HEK293 (cell line): ENCODE results near the gene APBB2.

Experiments
- CTCF ChIA-PET: fragments of 350-600 bp; formaldehyde crosslinking; extraction: SDS; loops from one replicate; lab custom pipeline; 2021; ENCODE audit warnings: antibody characterized with exemption; lab: Yijun Ruan, JAX
- POLR2A ChIA-PET: fragments of 300-600 bp; formaldehyde crosslinking; extraction: SDS; loops from one replicate; lab custom pipeline; 2020; ENCODE audit warnings: antibody characterized with exemption, inconsistent platforms; lab: Yijun Ruan, JAX
- H3K27ac ChIP-seq: fragments of 200-500 bp; sonication (Bioruptor generic); 2 replicates; pipeline ENCODE4 v1.5.1; 2014; ENCODE audit warnings: low read depth, low read length, control low read depth, inconsistent platforms; ENCODE audit errors: extremely low read depth
- H3K36me3 ChIP-seq, 2 experiments: fragments of 200-500 bp in 1 of 2; sonication (Bioruptor generic) in 1 of 2; 1 replicate in 1 of 2; 2 replicates in 1 of 2; pipeline ENCODE4 v1.5.1; 2014 to 2017; ENCODE audit warnings: inconsistent platforms in 2 of 2, low read length in 2 of 2; ENCODE audit not compliant: control insufficient read depth in 2 of 2, insufficient read depth in 1 of 2
- H3K4me1 ChIP-seq: fragments of 200-500 bp; sonication (Bioruptor generic); 2 replicates; pipeline ENCODE4 v1.5.1; 2014; ENCODE audit warnings: mild to moderate bottlenecking, low read length, inconsistent platforms; ENCODE audit not compliant: control insufficient read depth, insufficient read depth
- H3K4me3 ChIP-seq: 2 replicates; pipeline ENCODE4 v1.5.1; 2011; ENCODE audit warnings: low read depth, mild to moderate bottlenecking, control low read depth, low read length, moderate library complexity
- H3K9me3 ChIP-seq: fragments of 200-500 bp; sonication (Bioruptor generic); 2 replicates; pipeline ENCODE4 v1.5.1; 2014; ENCODE audit warnings: low read depth, low read length, inconsistent platforms; ENCODE audit not compliant: control insufficient read depth, insufficient read depth
- BCL11B ChIP-seq: fragments of 450-650 bp; formaldehyde crosslinking; IDR thresholded peaks from 2 replicates; pipeline ENCODE4 v1.5.1; 2016; ENCODE audit warnings: low read depth, missing biosample characterization, missing genetic modification characterization
- EGR2 ChIP-seq: fragments of 450-650 bp; formaldehyde crosslinking; IDR thresholded peaks from 2 replicates; pipeline ENCODE4 v1.5.1; 2016; ENCODE audit warnings: low read depth, missing biosample characterization, missing genetic modification characterization
- FEZF1 ChIP-seq: fragments of 450-650 bp; formaldehyde crosslinking; IDR thresholded peaks from 2 replicates; pipeline ENCODE4 v1.5.1; 2016; ENCODE audit warnings: missing biosample characterization, missing genetic modification characterization
- GFI1B ChIP-seq: fragments of 450-650 bp; formaldehyde crosslinking; IDR thresholded peaks from 2 replicates; pipeline ENCODE4 v1.5.1; 2016; ENCODE audit warnings: missing biosample characterization, missing genetic modification characterization
- GLIS1 ChIP-seq: fragments of 450-650 bp; formaldehyde crosslinking; IDR thresholded peaks from 2 replicates; pipeline ENCODE4 v1.5.1; 2016; ENCODE audit warnings: missing biosample characterization, missing genetic modification characterization
- GLIS2 ChIP-seq: fragments of 450-650 bp; formaldehyde crosslinking; IDR thresholded peaks from 2 replicates; pipeline ENCODE4 v1.5.1; 2016; ENCODE audit warnings: missing biosample characterization, missing genetic modification characterization
- KLF8 ChIP-seq: fragments of 450-650 bp; formaldehyde crosslinking; IDR thresholded peaks from 2 replicates; pipeline ENCODE4 v1.5.1; 2016; ENCODE audit warnings: missing biosample characterization, missing genetic modification characterization
- OSR2 ChIP-seq: fragments of 450-650 bp; formaldehyde crosslinking; IDR thresholded peaks from 2 replicates; pipeline ENCODE4 v1.5.1; 2016; ENCODE audit warnings: missing biosample characterization, missing genetic modification characterization
- SP2 ChIP-seq: fragments of 450-650 bp; formaldehyde crosslinking; IDR thresholded peaks from 2 replicates; pipeline ENCODE4 v1.5.1; 2016; ENCODE audit warnings: missing biosample characterization, missing genetic modification characterization
- ZBTB1 ChIP-seq: fragments of 450-650 bp; formaldehyde crosslinking; IDR thresholded peaks from 2 replicates; pipeline ENCODE4 v1.5.1; 2016; ENCODE audit warnings: missing biosample characterization, missing genetic modification characterization
- ZBTB20 ChIP-seq: fragments of 450-650 bp; formaldehyde crosslinking; IDR thresholded peaks from 2 replicates; pipeline ENCODE4 v1.5.1; 2016; ENCODE audit warnings: missing biosample characterization, missing genetic modification characterization
- ZEB2 ChIP-seq: fragments of 450-650 bp; formaldehyde crosslinking; IDR thresholded peaks from 2 replicates; pipeline ENCODE4 v1.5.1; 2016; ENCODE audit warnings: missing biosample characterization, missing genetic modification characterization
- ZFHX2 ChIP-seq: fragments of 450-650 bp; formaldehyde crosslinking; conservative IDR thresholded peaks from 2 replicates; pipeline ENCODE4 v1.5.1; 2016; ENCODE audit warnings: missing biosample characterization, missing genetic modification characterization
- ZNF184 ChIP-seq: fragments of 450-650 bp; IDR thresholded peaks from 2 replicates; pipeline ENCODE4 v1.5.1; 2018; ENCODE audit warnings: missing biosample characterization, mild to moderate bottlenecking, missing genetic modification characterization
- ZNF324 ChIP-seq: fragments of 450-650 bp; formaldehyde crosslinking; IDR thresholded peaks from 2 replicates; pipeline ENCODE4 v1.5.1; 2016; ENCODE audit warnings: missing biosample characterization, missing genetic modification characterization
- ZNF335 ChIP-seq: fragments of 450-650 bp; formaldehyde crosslinking; conservative IDR thresholded peaks from 2 replicates; pipeline ENCODE4 v1.5.1; 2016; ENCODE audit warnings: missing biosample characterization, missing genetic modification characterization
- ZNF48 ChIP-seq: fragments of 450-650 bp; formaldehyde crosslinking; IDR thresholded peaks from 2 replicates; pipeline ENCODE4 v1.5.1; 2016; ENCODE audit warnings: missing biosample characterization, missing genetic modification characterization
- ZNF629 ChIP-seq: fragments of 450-650 bp; formaldehyde crosslinking; IDR thresholded peaks from 2 replicates; pipeline ENCODE4 v1.5.1; 2017; ENCODE audit warnings: missing biosample characterization, missing genetic modification characterization
- ZNF701 ChIP-seq: fragments of 450-650 bp; formaldehyde crosslinking; IDR thresholded peaks from 2 replicates; pipeline ENCODE4 v1.5.1; 2016; ENCODE audit warnings: missing biosample characterization, missing genetic modification characterization
- ZNF776 ChIP-seq: fragments of 450-650 bp; formaldehyde crosslinking; IDR thresholded peaks from 2 replicates; pipeline ENCODE4 v1.5.0; 2017; ENCODE audit warnings: missing biosample characterization, missing genetic modification characterization, borderline replicate concordance
- ZSCAN30 ChIP-seq: fragments of 450-650 bp; IDR thresholded peaks from 2 replicates; pipeline ENCODE4 v1.5.1; 2018; ENCODE audit warnings: missing biosample characterization, mild to moderate bottlenecking, missing genetic modification characterization, moderate library complexity
- TF ChIP-seq, protein P1 (sequence below): IDR thresholded peaks from 2 replicates; pipeline ENCODE4 v1.6.1; 2011; ENCODE audit warnings: mild to moderate bottlenecking, low read depth, low read length, borderline replicate concordance
- TF ChIP-seq, protein P2 (sequence below): fragments of 450-650 bp; formaldehyde crosslinking; IDR thresholded peaks from 2 replicates; pipeline ENCODE4 v1.5.1; 2016; ENCODE audit warnings: missing biosample characterization, missing genetic modification characterization, borderline replicate concordance

Gene APBB2

DNA sequence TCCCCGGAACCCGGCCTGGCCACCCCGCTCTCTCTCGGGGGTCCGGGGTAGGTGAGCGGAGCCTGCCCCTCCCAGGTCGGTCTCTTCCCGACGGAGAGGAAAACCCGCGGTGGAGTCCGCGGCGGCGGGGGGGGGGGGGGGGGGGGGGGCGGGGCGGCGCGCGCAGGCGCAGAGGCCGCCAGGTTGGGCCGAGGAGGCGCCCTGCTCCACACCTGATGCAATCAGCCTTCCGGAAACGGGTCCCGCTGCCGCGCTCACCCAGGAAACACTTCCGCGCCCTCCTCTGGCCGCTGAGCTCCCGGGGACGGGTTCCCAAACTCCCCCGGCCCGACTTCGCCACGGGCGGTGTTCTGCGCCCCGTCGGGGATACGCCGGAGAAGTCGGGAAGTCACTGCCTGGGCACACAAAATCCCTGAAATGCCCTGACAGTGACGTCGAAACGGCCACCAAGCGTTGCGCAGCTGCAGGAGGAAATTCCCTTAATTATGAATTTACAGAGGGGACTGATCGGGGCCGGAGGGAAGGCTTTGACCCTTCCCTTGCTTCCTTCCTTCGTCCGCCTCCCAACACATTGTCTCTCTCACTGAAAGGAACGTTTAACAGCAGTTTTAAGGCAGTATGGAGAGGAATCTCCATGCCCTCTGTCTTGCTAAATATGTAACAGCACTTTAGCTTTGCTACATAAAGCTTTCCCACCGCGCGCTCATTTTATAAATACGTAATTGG, 2.1 kb upstream of the APBB2 start (continued):
- TF ChIP-seq SP2 (tag by site-specific recombination), result peak; percentile 41; the same call in 1 of the 2 replicates
- TF ChIP-seq ZEB2 (tag by site-specific recombination), result peak; percentile 72; the same call in 1 of the 2 replicates
- TF ChIP-seq ZNF629 (tag by site-specific recombination), result peak; percentile 78
- no peak for TF ChIP-seq ZNF184 (tag by site-specific recombination)
- peak; percentile 28; the same call in 1 of the 2 replicates for TF ChIP-seq FEZF1 (tag by site-specific recombination)
- TF ChIP-seq ZNF324, result peak; percentile 77; the same call in 1 of the 2 replicates
- peak; percentile 68 for TF ChIP-seq ZSCAN30 (tag by site-specific recombination)
- TF ChIP-seq ZBTB1 (tag by site-specific recombination), result no peak
- TF ChIP-seq ZNF335 (tag by site-specific recombination), result peak; percentile 72
- TF ChIP-seq, all 188 proteins: peak for 48

DNA sequence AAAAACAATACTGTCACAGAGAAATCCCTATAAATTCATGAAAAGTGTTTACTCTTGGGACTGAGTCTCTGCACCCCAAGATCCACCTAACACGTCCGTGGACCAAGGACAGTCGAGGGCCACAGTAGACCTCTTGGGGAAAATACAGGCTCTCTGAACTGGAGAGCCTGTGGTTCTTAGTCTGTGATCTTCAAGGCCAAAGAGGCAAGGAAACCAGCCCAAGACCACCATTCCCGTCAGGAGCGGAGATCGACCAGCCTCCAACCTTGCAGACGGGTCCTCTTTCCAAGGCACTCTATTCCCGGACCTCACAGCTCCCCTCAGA, 1.6 kb upstream of the APBB2 start:
- Histone ChIP-seq H3K4me1 (no peaks in the 10 kb centered on the region), H3K27ac (peak overlapping the region; percentile 60; the same call in 1 of the 2 replicates), H3K36me3 (no peaks in the 10 kb centered on the region), H3K4me3 (peak overlapping the region; percentile 66), H3K9me3 (no peaks in the 10 kb centered on the region)
- ChIA-PET POLR2A (interaction anchor here (1.2 to 2.4 kb wide), 3 partner anchors 11 to 72 kb away, joined by 3 to 25 read pairs (median 5); partner anchors contain the start of gene UCHL1), CTCF (interaction anchor here (0.6 to 2.0 kb wide), 9 partner anchors 11 to 292 kb away, joined by 3 to 9 read pairs (median 6); no protein-coding TSS in a partner anchor)
- no peak for TF ChIP-seq GFI1B
- TF ChIP-seq ZNF701, result no peak
- TF ChIP-seq GLIS1 (tag by site-specific recombination), result peak; percentile 31; the same call in 1 of the 2 replicates
- TF ChIP-seq GLIS2 (tag by site-specific recombination), result peak; percentile 63; the same call in 1 of the 2 replicates

DNA sequence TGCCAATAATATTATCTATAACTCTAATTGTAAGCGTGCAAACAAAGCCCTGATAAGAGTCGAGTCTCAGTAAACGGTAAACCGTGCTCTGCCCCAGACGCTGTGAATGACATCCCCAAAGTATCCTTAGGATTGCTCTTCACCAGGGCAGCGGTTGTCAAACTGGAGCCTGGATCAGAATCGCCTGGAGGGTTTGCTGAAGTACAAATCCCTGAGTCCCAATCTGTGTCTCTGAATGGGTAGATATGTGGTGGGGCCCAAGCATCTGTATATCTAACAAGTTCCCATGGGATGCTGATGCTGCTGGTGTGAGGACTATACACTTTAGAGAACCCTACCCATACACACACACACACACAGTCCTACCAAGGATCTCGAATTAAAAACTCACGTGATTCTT, 813 bp upstream of the APBB2 start:
- TF ChIP-seq ZBTB20 (tag by site-specific recombination) (peak; percentile 90), EGR2 (tag by site-specific recombination) (no peak)
- H3K27ac ChIP-seq, result no peak overlapping the region

DNA sequence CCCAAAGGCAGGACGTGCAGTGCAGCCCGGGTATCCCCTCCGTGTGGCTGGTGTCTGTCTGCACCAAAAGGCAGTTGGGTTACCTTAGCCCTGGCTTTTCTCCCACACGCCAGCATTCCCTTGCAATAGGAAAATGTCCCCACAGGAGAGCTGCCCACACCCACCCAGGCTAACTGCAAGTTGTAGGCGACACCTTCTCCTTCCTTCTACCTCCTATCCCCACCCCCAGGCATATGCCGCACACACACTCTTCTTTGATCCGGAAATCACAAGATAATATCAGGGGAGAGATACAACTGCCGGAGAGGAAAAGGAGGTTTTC, 444 bp upstream of the APBB2 start:
- H3K36me3 ChIP-seq, result no peaks in the 10 kb centered on the region
- ChIA-PET POLR2A (interaction anchor here (0.7 to 1.9 kb wide), 10 partner anchors 9 to 296 kb away, joined by 3 to 8 read pairs (median 3); partner anchors contain the start of gene UCHL1), CTCF (interaction anchor here (0.7 to 4.0 kb wide), 6 partner anchors 10 to 292 kb away, joined by 3 to 57 read pairs (median 4); no protein-coding TSS in a partner anchor)
- no peak overlapping the region; the same call in 1 of the 2 replicates for H3K27ac ChIP-seq
- no peaks in the 10 kb centered on the region for H3K9me3 ChIP-seq
- no peak overlapping the region for H3K4me3 ChIP-seq
- no peaks in the 10 kb centered on the region for H3K4me1 ChIP-seq
- TF ChIP-seq OSR2 (tag by site-specific recombination) (no peak), ZNF184 (tag by site-specific recombination) (no peak), ZNF48 (tag by site-specific recombination) (no peak), KLF8 (tag by site-specific recombination) (no peak), ZFHX2 (tag by site-specific recombination) (peak; percentile 88), ZNF776 (tag by site-specific recombination) (no peak), EGR2 (tag by site-specific recombination) (peak; percentile 74), BCL11B (tag by site-specific recombination) (no peak)
- TF ChIP-seq, protein P1, sequence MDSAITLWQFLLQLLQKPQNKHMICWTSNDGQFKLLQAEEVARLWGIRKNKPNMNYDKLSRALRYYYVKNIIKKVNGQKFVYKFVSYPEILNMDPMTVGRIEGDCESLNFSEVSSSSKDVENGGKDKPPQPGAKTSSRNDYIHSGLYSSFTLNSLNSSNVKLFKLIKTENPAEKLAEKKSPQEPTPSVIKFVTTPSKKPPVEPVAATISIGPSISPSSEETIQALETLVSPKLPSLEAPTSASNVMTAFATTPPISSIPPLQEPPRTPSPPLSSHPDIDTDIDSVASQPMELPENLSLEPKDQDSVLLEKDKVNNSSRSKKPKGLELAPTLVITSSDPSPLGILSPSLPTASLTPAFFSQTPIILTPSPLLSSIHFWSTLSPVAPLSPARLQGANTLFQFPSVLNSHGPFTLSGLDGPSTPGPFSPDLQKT, result no peak
- TF ChIP-seq, protein P2, sequence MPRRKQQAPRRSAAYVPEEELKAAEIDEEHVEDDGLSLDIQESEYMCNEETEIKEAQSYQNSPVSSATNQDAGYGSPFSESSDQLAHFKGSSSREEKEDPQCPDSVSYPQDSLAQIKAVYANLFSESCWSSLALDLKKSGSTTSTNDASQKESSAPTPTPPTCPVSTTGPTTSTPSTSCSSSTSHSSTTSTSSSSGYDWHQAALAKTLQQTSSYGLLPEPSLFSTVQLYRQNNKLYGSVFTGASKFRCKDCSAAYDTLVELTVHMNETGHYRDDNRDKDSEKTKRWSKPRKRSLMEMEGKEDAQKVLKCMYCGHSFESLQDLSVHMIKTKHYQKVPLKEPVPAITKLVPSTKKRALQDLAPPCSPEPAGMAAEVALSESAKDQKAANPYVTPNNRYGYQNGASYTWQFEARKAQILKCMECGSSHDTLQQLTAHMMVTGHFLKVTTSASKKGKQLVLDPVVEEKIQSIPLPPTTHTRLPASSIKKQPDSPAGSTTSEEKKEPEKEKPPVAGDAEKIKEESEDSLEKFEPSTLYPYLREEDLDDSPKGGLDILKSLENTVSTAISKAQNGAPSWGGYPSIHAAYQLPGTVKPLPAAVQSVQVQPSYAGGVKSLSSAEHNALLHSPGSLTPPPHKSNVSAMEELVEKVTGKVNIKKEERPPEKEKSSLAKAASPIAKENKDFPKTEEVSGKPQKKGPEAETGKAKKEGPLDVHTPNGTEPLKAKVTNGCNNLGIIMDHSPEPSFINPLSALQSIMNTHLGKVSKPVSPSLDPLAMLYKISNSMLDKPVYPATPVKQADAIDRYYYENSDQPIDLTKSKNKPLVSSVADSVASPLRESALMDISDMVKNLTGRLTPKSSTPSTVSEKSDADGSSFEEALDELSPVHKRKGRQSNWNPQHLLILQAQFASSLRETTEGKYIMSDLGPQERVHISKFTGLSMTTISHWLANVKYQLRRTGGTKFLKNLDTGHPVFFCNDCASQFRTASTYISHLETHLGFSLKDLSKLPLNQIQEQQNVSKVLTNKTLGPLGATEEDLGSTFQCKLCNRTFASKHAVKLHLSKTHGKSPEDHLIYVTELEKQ (tag by site-specific recombination), result no peak

More for the DNA sequence above, 813 bp upstream of the APBB2 start:
- ChIA-PET CTCF (interaction anchor here (0.7 to 4.0 kb wide), 4 partner anchors 10 to 293 kb away, joined by 3 to 57 read pairs (median 6); no protein-coding TSS in a partner anchor), POLR2A (interaction anchor here (1.1 to 2.4 kb wide), 3 partner anchors 39 to 71 kb away, joined by 3 to 25 read pairs (median 3); partner anchors contain the start of gene UCHL1)
- Histone ChIP-seq H3K4me3 (no peak overlapping the region), H3K4me1 (no peaks in the 10 kb centered on the region), H3K9me3 (no peaks in the 10 kb centered on the region), H3K36me3 (no peaks in the 10 kb centered on the region)
